H1 (cell line): ENCODE data around the gene HTR5A. TPM values are rescaled to one million over a fixed set of nuclear protein-coding genes. Genes with fewer than 3 reads are reported as not detected.

Experiments used
- CTCF ChIA-PET: fragments of 300-600 bp; sonication (Branson Sonifier 250); formaldehyde crosslinking; loops from one replicate; lab custom pipeline; 2021; ENCODE audit not compliant: partially characterized antibody; lab: Charles Lee
- POLR2A ChIA-PET: fragments of 300-600 bp; sonication (Branson Sonifier 250); formaldehyde crosslinking; loops from one replicate; lab custom pipeline; 2021; ENCODE audit warnings: inconsistent platforms; ENCODE audit not compliant: partially characterized antibody; lab: Charles Lee
- DNase-seq, 2 experiments: peaks; one replicate each; pipeline versions ENCODE4 v3.0.0 to v3.0.0-alpha.2; 2010 to 2022; ENCODE audit warnings: low spot score in 2 of 2, low read depth in 1 of 2, mixed read lengths in 1 of 2
- FAIRE-seq: peaks from 2 replicates; lab custom pipeline; 2011; peaks lifted over from hg19 to GRCh38; lab: Jason Lieb, UNC
- H2AFZ ChIP-seq: 2 replicates; pipeline ENCODE4 v1.8.1; 2012; ENCODE audit warnings: low read length, inconsistent platforms
- H2AK5ac ChIP-seq: 2 replicates; pipeline ENCODE4 v1.6.1; 2013; ENCODE audit warnings: low read depth, low read length
- H2BK120ac ChIP-seq: replicated peaks from 2 replicates; pipeline ENCODE3; 2013; ENCODE audit warnings: low read depth, low read length, inconsistent platforms
- H2BK12ac ChIP-seq: 2 replicates; pipeline ENCODE4 v1.6.1; 2013; ENCODE audit warnings: low read depth, low read length
- H2BK15ac ChIP-seq: 2 replicates; pipeline ENCODE4 v1.6.1; 2013; ENCODE audit warnings: low read length
- H2BK20ac ChIP-seq: 2 replicates; pipeline ENCODE4 v1.6.1; 2013; ENCODE audit warnings: low read length
- H2BK5ac ChIP-seq: 2 replicates; pipeline ENCODE4 v1.6.1; 2013; ENCODE audit warnings: low read depth, low read length
- H3K14ac ChIP-seq: 2 replicates; pipeline ENCODE4 v1.6.1; 2013; ENCODE audit warnings: inconsistent platforms; ENCODE audit not compliant: insufficient read length
- H3K18ac ChIP-seq: 2 replicates; pipeline ENCODE4 v1.6.1; 2013; ENCODE audit warnings: low read length; ENCODE audit errors: extremely low read depth
- H3K23ac ChIP-seq: 2 replicates; pipeline ENCODE4 v1.6.1; 2013; ENCODE audit warnings: inconsistent platforms; ENCODE audit not compliant: insufficient read length
- H3K23me2 ChIP-seq: 2 replicates; pipeline ENCODE4 v1.6.1; 2013; ENCODE audit warnings: low read depth, low read length
- H3K27ac ChIP-seq: 2 replicates; pipeline ENCODE4 v1.6.1; 2011; ENCODE audit warnings: low read depth, low read length, inconsistent platforms
- H3K27me3 ChIP-seq, 4 experiments: replicated peaks in 1 of 4; 1 replicate in 1 of 4; 2 replicates in 3 of 4; pipeline versions ENCODE4 v1.6.1 to v1.8.1; 2011 to 2013; ENCODE audit warnings: low read length in 3 of 4, mild to moderate bottlenecking in 3 of 4, inconsistent platforms in 2 of 4, mixed read lengths in 2 of 4, moderate library complexity in 1 of 4; ENCODE audit not compliant: control insufficient read depth in 3 of 4, insufficient read depth in 3 of 4; ENCODE audit errors: extremely low read depth in 1 of 4
- H3K36me3 ChIP-seq, 4 experiments: 2 replicates each; pipeline versions ENCODE4 v1.6.1 to v1.8.1; 2011 to 2013; ENCODE audit warnings: mild to moderate bottlenecking in 4 of 4, low read length in 3 of 4, moderate library complexity in 2 of 4, control low read depth in 1 of 4, inconsistent platforms in 1 of 4; ENCODE audit not compliant: insufficient read depth in 4 of 4, control insufficient read depth in 2 of 4
- H3K4ac ChIP-seq: replicated peaks from 2 replicates; pipeline ENCODE3; 2013; ENCODE audit warnings: low read length, low read depth, mixed read lengths, inconsistent platforms; ENCODE audit not compliant: insufficient read length
- H3K4me1 ChIP-seq, 4 experiments: replicated peaks in 1 of 4; 1 replicate in 1 of 4; 2 replicates in 3 of 4; pipeline versions ENCODE4 v1.6.1 to v1.8.1; 2011 to 2013; ENCODE audit warnings: low read length in 3 of 4, inconsistent platforms in 2 of 4, mixed read lengths in 1 of 4; ENCODE audit not compliant: insufficient read depth in 4 of 4, control insufficient read depth in 3 of 4
- H3K4me2 ChIP-seq, 2 experiments: 2 replicates each; pipeline versions ENCODE4 v1.6.1 to v1.8.1; 2011 to 2013; ENCODE audit warnings: low read depth in 2 of 2, low read length in 2 of 2, control low read depth in 1 of 2, inconsistent platforms in 1 of 2, mild to moderate bottlenecking in 1 of 2; ENCODE audit not compliant: insufficient read depth in 1 of 2
- H3K4me3 ChIP-seq, 4 experiments: fragments of 200-600, 300-600 bp in 1 of 4; sonication (generic), shearing (Covaris generic), sonication (Bioruptor Twin) in 1 of 4; 2 replicates each; pipeline versions ENCODE4 v1.5.1 to v1.8.1; 2011 to 2016; ENCODE audit warnings: low read length in 4 of 4, low read depth in 3 of 4, control low read depth in 2 of 4, inconsistent platforms in 2 of 4, mild to moderate bottlenecking in 2 of 4, mixed read lengths in 1 of 4, moderate library complexity in 1 of 4; ENCODE audit not compliant: insufficient read depth in 2 of 4; ENCODE audit errors: extremely low read depth in 1 of 4
- H3K56ac ChIP-seq: replicated peaks from 2 replicates; pipeline ENCODE3; 2013; ENCODE audit warnings: low read depth, mild to moderate bottlenecking, mixed read lengths, low read length, inconsistent platforms; ENCODE audit not compliant: insufficient read length
- H3K79me1 ChIP-seq: 2 replicates; pipeline ENCODE4 v1.6.1; 2013; ENCODE audit warnings: low read depth, low read length, control low read depth
- H3K79me2 ChIP-seq, 2 experiments: 2 replicates each; pipeline versions ENCODE4 v1.6.1 to v1.8.1; 2012 to 2013; ENCODE audit warnings: low read length in 2 of 2, mild to moderate bottlenecking in 2 of 2, inconsistent platforms in 1 of 2; ENCODE audit not compliant: insufficient read depth in 2 of 2, control insufficient read depth in 1 of 2
- H3K9ac ChIP-seq, 4 experiments: replicated peaks in 1 of 4; 1 replicate in 1 of 4; 2 replicates in 3 of 4; pipeline versions ENCODE4 v1.6.1 to v1.8.1; 2011 to 2013; ENCODE audit warnings: low read depth in 3 of 4, low read length in 3 of 4, control low read depth in 2 of 4, mild to moderate bottlenecking in 2 of 4, moderate library complexity in 2 of 4, inconsistent platforms in 1 of 4; ENCODE audit errors: extremely low read depth in 1 of 4
- H3K9me3 ChIP-seq, 2 experiments: 2 replicates each; pipeline versions ENCODE4 v1.6.1 to v1.8.1; 2012 to 2013; ENCODE audit warnings: mild to moderate bottlenecking in 2 of 2, moderate library complexity in 2 of 2, control low read depth in 1 of 2, inconsistent platforms in 1 of 2, low read depth in 1 of 2, low read length in 1 of 2, mixed read lengths in 1 of 2; ENCODE audit not compliant: insufficient read depth in 2 of 2
- H4K20me1 ChIP-seq, 2 experiments: replicated peaks in 1 of 2; 2 replicates each; pipeline versions ENCODE3 to v1.8.1; 2011 to 2013; ENCODE audit warnings: inconsistent platforms in 2 of 2, low read length in 2 of 2, mild to moderate bottlenecking in 1 of 2; ENCODE audit not compliant: insufficient read depth in 2 of 2, control insufficient read depth in 1 of 2
- H4K5ac ChIP-seq: 2 replicates; pipeline ENCODE4 v1.6.1; 2013; ENCODE audit warnings: low read length, low read depth, mixed read lengths, inconsistent platforms; ENCODE audit not compliant: insufficient read length
- H4K8ac ChIP-seq: 2 replicates; pipeline ENCODE4 v1.8.0; 2013; ENCODE audit warnings: mild to moderate bottlenecking, moderate library complexity, low read length, inconsistent platforms; ENCODE audit not compliant: insufficient read depth; ENCODE audit errors: extremely low read depth
- H4K91ac ChIP-seq: replicated peaks from 2 replicates; pipeline ENCODE3; 2013; ENCODE audit warnings: low read length, mixed read lengths, inconsistent platforms; ENCODE audit not compliant: insufficient read length
- BRCA1 ChIP-seq: IDR thresholded peaks from 2 replicates; pipeline ENCODE4 v1.6.1; 2012; ENCODE audit warnings: low read depth, low read length, improper control_type of control experiment
- CBX8 ChIP-seq: fragments of 300-800, 300-1000 bp; sonication (generic); IDR thresholded peaks from 2 replicates; pipeline ENCODE4 v1.7.1; 2016; ENCODE audit warnings: low read depth, low read length, borderline replicate concordance
- EP300 ChIP-seq, 2 experiments: IDR thresholded peaks; 1 replicate in 1 of 2; 2 replicates in 1 of 2; pipeline ENCODE4 v1.6.1; 2011 to 2012; ENCODE audit warnings: low read depth in 2 of 2, low read length in 2 of 2, mild to moderate bottlenecking in 2 of 2, borderline replicate concordance in 1 of 2, inconsistent platforms in 1 of 2, moderate library complexity in 1 of 2
- EZH2 ChIP-seq: fragments of 200-600 bp; sonication (generic); IDR thresholded peaks from 2 replicates; pipeline ENCODE4 v1.7.1; 2012; ENCODE audit warnings: low read depth, mild to moderate bottlenecking, moderate library complexity, low read length, inconsistent platforms; ENCODE audit not compliant: severe bottlenecking
- FOSL1 ChIP-seq: IDR thresholded peaks from 2 replicates; pipeline ENCODE4 v1.6.1; 2011; ENCODE audit warnings: mild to moderate bottlenecking, low read depth, low read length, moderate library complexity; ENCODE audit not compliant: insufficient read depth
- KDM1A ChIP-seq: fragments of 200-600, 300-600 bp; sonication (generic); IDR thresholded peaks from 2 replicates; pipeline ENCODE4 v1.7.1; 2016; ENCODE audit warnings: mild to moderate bottlenecking, low read length, borderline replicate concordance
- POU5F1 ChIP-seq: IDR thresholded peaks from 2 replicates; pipeline ENCODE4 v1.6.1; 2011; ENCODE audit warnings: low read depth, mild to moderate bottlenecking, low read length, moderate library complexity
- RNF2 ChIP-seq: fragments of 200-900, 300-1000 bp; sonication (generic); IDR thresholded peaks from 2 replicates; pipeline ENCODE4 v1.7.1; 2016; ENCODE audit warnings: borderline replicate concordance, low read depth, mild to moderate bottlenecking, antibody characterized with exemption, low read length; ENCODE audit not compliant: poor library complexity, severe bottlenecking; ENCODE audit errors: missing control alignments
- SAP30 ChIP-seq: fragments of 300-600 bp; sonication (generic); IDR thresholded peaks from 2 replicates; pipeline ENCODE4 v1.7.1; 2012; ENCODE audit warnings: low read length, moderate library complexity, mild to moderate bottlenecking, inconsistent platforms; ENCODE audit not compliant: insufficient read depth, insufficient replicate concordance
- SIN3A ChIP-seq, 2 experiments: IDR thresholded peaks in 1 of 2; conservative IDR thresholded peaks in 1 of 2; 2 replicates each; pipeline ENCODE4 v1.6.1; 2011 to 2012; ENCODE audit warnings: low read length in 2 of 2, improper control_type of control experiment in 1 of 2, low read depth in 1 of 2, mild to moderate bottlenecking in 1 of 2
- TAF7 ChIP-seq: optimal IDR thresholded peaks from 2 replicates; pipeline ENCODE3; 2011; ENCODE audit warnings: low read depth, mild to moderate bottlenecking, inconsistent platforms, low read length, moderate library complexity, borderline replicate concordance
- WGBS, 2 experiments: shearing (Covaris generic) in 1 of 2; methylation state at CpG; one replicate each; pipeline versions ENCODE4 v1.1.6 to v1.1.7; 2013 to 2015; ENCODE audit warnings: low lambda C conversion rate in 2 of 2, mixed read lengths in 2 of 2, inconsistent platforms in 1 of 2, low coverage in 1 of 2, missing lambda C conversion rate in 1 of 2; ENCODE audit not compliant: insufficient replicate concordance in 2 of 2, insufficient coverage in 1 of 2, insufficient read length in 1 of 2; ENCODE audit errors: extremely low coverage in 1 of 2, missing lambda C conversion rate in 1 of 2; 5-methylcytosine and 5-hydroxymethylcytosine counted together
- polyA plus RNA-seq, 7 experiments: library from polyadenylated mRNA; depleted of rRNA in 3 of 7; stranded (reverse) in 5 of 7; unstranded in 2 of 7; fragments of >200 nt in 5 of 7; fragments of 200-250 nt in 2 of 7; gene quantifications; 1 replicate in 5 of 7; 2 replicates in 1 of 7; 4 replicates in 1 of 7; pipeline versions ENCODE4 v1.2.1 to v1.2.3, GENCODE V29; 2011 to 2013; ENCODE audit warnings: missing spikeins in 2 of 7, mixed read lengths in 2 of 7
- total RNA-seq: library from RNA; stranded (reverse); fragmentation: NEBNext Ultra II Directional; extraction: Animal tissue kit (Norgen Biotek cat#: 25700); gene quantifications from 2 replicates; pipeline ENCODE4 v1.2.1, GENCODE V29; 2021

HTR5A gene
- total and polyA plus RNA-seq, 2 of the 8 experiments (the other 6 are each of a cell fraction or from before 2014, with no cell fraction given): 0.02 TPM; not detected in 1

DNA sequence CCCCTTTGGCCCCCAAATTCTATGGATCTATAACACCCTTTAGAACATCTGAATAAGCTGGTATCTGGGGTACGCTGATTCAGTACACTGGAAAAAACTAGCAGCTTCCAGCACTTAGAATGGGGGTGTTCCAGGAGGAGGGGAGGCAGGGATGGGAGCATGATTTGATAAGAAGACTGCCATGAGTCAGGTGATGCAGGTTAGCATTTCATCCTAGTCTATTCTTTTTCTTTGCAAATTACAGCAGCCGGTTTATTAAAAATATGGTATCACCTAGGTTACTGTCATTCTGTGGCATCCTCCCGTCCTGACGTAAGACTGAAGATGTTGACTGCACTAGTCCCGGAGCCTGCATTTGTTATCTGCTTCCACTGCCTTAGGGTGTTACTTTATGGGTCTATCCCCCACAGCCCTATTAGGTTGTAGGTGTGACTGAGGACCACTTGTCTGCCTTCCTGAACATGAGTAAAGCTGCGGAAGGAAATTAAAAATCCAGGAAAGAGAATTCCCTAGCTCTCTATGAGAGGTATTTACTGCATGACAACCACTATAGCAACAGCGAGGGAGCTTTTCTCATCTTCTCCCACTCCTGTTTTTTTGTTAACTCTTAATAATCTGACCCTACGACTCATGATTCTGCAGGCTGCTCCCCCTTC lies 1.9 kb downstream of the HTR5A start:
- H3K23ac ChIP-seq: no peak overlapping the region
- H3K4me2 ChIP-seq: no peak overlapping the region; a peak in 1 of 4 replicates
- peaks cover 2% of the 10 kb centered on the region in 2 experiments for H4K20me1 ChIP-seq
- H3K9ac ChIP-seq: no peak overlapping the region
- no peaks in the 10 kb centered on the region for H3K36me3 ChIP-seq
- H3K27me3 ChIP-seq: peaks cover 5 to 21% (median 16%) of the 10 kb centered on the region in 4 experiments; a peak in 6 of 7 replicates
- H2BK120ac ChIP-seq: no peak overlapping the region
- H3K27ac ChIP-seq: no peak overlapping the region
- no peak overlapping the region for H3K56ac ChIP-seq
- H3K14ac ChIP-seq: no peak overlapping the region
- H3K79me2 ChIP-seq: no peaks in the 10 kb centered on the region
- H2BK15ac ChIP-seq: no peak overlapping the region
- H3K23me2 ChIP-seq: peaks cover 6% of the 10 kb centered on the region; the same call in 1 of the 2 replicates
- H3K9me3 ChIP-seq: no peaks in the 10 kb centered on the region
- no peak for FAIRE-seq
- no peak overlapping the region for H2BK5ac ChIP-seq
- no peak for TF ChIP-seq SIN3A (conservative IDR thresholded peaks at IDR 0.05 in 1 of 2, IDR thresholded peaks at IDR 0.05 in 1 of 2; ENCODE audit: low read depth in 1 of 2, low read length in 2 of 2)
- no peak for TF ChIP-seq TAF7
- TF ChIP-seq EP300 (IDR thresholded peaks at IDR 0.05; ENCODE audit: borderline replicate concordance in 1 of 2, low read depth in 2 of 2, low read length in 2 of 2): no peak
- TF ChIP-seq FOSL1: no peak
- no peak for TF ChIP-seq POU5F1
- TF ChIP-seq SAP30: no peak
- no peak for TF ChIP-seq KDM1A
- no peak for TF ChIP-seq CBX8
- no peak for TF ChIP-seq BRCA1
- TF ChIP-seq RNF2: no peak
- no peak for TF ChIP-seq EZH2
- TF ChIP-seq, all 59 proteins: peak for 0
- H4K5ac ChIP-seq: no peak overlapping the region
- no peak overlapping the region for H2AK5ac ChIP-seq
- H4K8ac ChIP-seq: no peak overlapping the region
- no peak overlapping the region for H4K91ac ChIP-seq
- no peak overlapping the region for H2BK20ac ChIP-seq
- ChIA-PET CTCF (interaction anchor here (0.8 to 2.8 kb wide), 5 partner anchors 9 to 217 kb away, joined by 3 to 7 read pairs (median 3); no protein-coding TSS in a partner anchor), POLR2A (interaction anchor here (0.7 kb wide), 1 partner anchor 701 kb away, joined by 3 read pairs; no protein-coding TSS in a partner anchor)
- no peak overlapping the region for H2AFZ ChIP-seq
- H3K4me1 ChIP-seq: peaks cover 0 to 7% (median 4%) of the 10 kb centered on the region in 4 experiments; a peak in 4 of 7 replicates
- H3K4ac ChIP-seq: no peak overlapping the region
- no peaks in the 10 kb centered on the region for H3K79me1 ChIP-seq
- no peak overlapping the region for H2BK12ac ChIP-seq
- H3K4me3 ChIP-seq: no peak overlapping the region
- DNase-seq: no peak
- H3K18ac ChIP-seq: no peak overlapping the region
- 91% methylated on average over 8 of the region's 8 CpGs; no CpG with 5 or more reads in 1 of the 2 experiments for WGBS, 2 experiments
